LNCaP clone FGC (cell line): Measurements from ENCODE around the gene SP100.

Experiments
- DNase-seq: peaks from one replicate; pipeline ENCODE4 v3.0.0-alpha.2; 2011; ENCODE audit warnings: low read depth
- H3K4me3 ChIP-seq: 2 replicates; pipeline ENCODE4 v1.5.1; 2011; ENCODE audit warnings: mild to moderate bottlenecking, low read depth, low read length, control low read depth
- CTCF ChIP-seq: IDR thresholded peaks from 2 replicates; pipeline ENCODE4 v1.5.1; 2012; ENCODE audit warnings: mild to moderate bottlenecking; ENCODE audit not compliant: control insufficient read depth, insufficient read depth; ENCODE audit errors: extremely low read depth

The SP100 gene

GRCh38 chr2:230419181-230419580 is 3.2 kb downstream of the SP100 start:
- TF ChIP-seq CTCF: no peak
- no peak for DNase-seq
- no peak overlapping the region for H3K4me3 ChIP-seq

DNA sequence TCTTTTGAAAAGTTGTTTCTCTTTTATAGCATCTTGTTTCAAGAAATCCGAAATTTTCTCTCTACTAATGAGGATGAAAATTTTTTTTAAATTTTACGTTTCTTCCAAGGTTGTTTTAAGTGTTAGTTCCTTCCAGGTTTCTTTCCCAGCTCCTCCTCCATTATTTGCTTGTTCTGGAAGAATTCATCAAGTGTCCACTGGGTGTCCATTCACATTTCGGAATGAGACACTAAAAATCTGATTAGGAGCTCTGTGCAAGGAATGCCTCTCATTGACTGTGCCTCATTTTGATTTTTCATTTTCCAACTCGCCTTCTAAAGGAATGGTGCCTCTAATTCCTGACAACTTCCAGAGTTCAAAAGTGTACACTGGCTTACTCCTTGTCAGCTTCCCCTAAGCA is 6.1 kb downstream of the SP100 start:
- no peak for TF ChIP-seq CTCF
- no peak overlapping the region for H3K4me3 ChIP-seq
- no peak for DNase-seq

DNA sequence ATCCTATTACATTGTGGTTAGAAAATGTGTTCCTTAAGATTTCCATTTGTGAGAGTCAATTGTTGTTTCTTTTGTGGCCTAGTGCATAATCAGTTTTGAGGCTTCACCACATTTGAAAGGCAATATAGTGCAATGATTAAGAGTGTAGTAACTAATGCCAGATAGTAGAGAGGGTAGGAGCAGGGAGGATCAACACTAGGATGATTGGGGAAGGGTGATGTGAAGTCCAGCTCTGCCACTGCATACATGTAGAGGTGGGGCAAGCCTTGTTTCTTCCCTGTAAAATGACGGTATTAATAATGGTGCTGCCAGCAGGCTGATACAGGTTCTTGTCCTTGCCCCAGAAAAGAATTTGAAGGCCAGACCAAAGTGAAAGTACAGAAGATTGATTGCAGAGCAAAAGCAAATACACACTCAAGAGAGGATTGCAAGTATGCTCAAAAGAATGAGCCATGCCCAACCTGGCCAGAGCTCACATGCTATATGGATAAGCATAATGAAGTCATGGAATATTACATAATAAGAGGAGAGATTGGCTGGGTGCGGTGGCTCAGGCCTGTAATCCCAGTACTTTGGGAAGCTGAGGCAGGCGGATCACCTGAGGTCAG is 8.0 kb downstream of the SP100 start:
- TF ChIP-seq CTCF: no peak
- no peak overlapping the region for H3K4me3 ChIP-seq
- no peak for DNase-seq

GRCh38 chr2:230425377-230425776 is 9.4 kb downstream of the SP100 start:
- DNase-seq: no peak
- no peak overlapping the region for H3K4me3 ChIP-seq
- TF ChIP-seq CTCF: no peak

DNA sequence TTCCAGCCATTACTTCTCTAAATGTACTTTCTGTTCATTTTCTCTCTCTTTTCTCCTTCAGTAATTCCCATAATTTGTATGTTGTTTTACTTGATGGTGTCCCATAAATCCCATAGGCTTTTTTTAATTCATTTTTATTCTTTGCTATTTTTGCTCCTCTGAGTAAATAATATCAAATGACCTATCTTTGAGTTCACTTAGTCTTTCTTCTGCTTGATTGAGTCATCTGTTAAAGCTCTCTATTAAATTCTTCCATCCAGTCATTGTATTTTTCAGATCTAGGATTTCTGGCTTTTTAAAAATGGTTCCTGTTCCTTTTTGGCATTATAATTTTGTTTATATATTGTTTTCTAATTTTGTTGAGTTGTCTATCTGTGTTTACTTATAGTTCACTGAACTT is 13.5 kb downstream of the SP100 start:
- DNase-seq: no peak
- no peak for TF ChIP-seq CTCF
- no peak overlapping the region for H3K4me3 ChIP-seq

DNA sequence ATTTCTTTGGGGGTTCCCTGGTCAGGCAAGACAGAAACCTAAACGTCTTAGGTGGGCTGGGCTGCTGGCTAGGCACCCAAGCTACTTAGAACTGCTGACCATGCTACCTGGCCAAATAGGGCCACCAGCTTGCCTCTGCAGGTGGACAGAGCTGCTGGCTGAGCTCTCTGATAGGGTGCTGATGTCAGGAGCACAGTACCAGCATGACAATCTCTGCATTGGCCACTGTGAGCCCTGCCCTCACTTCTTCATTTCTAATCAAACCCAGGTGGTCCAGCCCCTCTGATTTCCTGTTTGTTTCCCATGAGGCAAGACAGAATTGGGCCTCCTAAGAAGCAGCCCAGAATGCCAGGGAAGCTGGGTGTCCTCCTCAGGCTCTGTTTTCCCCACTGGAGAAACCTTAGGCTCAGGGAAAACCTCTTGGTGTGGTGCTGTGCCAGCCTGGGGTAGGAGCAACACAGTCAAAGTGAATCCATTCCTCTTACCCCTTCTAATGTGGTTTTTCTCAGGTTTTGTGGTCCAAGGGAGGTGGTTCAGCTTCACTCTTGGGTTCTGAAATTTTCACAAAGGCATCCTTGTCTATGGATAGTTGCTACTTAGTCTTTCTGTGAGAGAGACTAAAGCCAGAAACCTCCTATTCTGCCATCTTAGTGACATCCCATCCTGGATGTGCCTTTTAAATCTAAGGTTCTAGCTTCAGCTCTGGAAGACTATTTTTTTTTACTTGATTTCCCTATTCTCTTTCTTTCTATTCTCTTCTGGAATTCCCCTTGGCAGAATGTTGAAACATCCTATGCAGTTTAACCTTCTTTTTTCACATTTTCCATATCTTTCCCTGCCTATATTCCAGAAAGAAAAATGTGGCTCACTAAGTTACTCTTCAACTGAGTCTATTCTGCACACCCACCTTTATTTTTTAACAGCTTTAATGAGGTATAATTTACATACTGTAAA is 15.2 kb downstream of the SP100 start:
- DNase-seq: no peak
- no peak overlapping the region for H3K4me3 ChIP-seq
- TF ChIP-seq CTCF: no peak
